Central memory CD4-positive, alpha-beta T cell (primary cell): ENCODE measurements around the gene NCOA3.

Source experiments
- DNase-seq: peaks from one replicate; pipeline ENCODE4 v3.0.0; 2022

Gene NCOA3

GRCh38 chr20:47684306-47685080 is 182.8 kb downstream of the NCOA3 start:
- DNase-seq, result no peak

GRCh38 chr20:47686545-47686944 is 184.9 kb downstream of the NCOA3 start:
- no peak for DNase-seq

- no peak for DNase-seq
Observed at GRCh38 chr20:47687095-47687987, 185.7 kb downstream of the NCOA3 start.

GRCh38 chr20:47688385-47689381 is 187.0 kb downstream of the NCOA3 start:
- DNase-seq, result no peak

- no peak for DNase-seq
Observed at GRCh38 chr20:47689731-47690130, 188.0 kb downstream of the NCOA3 start.

- no peak for DNase-seq
Observed at GRCh38 chr20:47691625-47692024, 189.9 kb downstream of the NCOA3 start.

GRCh38 chr20:47694021-47694818 is 192.5 kb downstream of the NCOA3 start:
- no peak for DNase-seq

GRCh38 chr20:47696856-47697255 is 195.2 kb downstream of the NCOA3 start:
- no peak for DNase-seq

GRCh38 chr20:47698142-47698541 is 196.5 kb downstream of the NCOA3 start:
- DNase-seq, result no peak

- DNase-seq, result no peak
Observed at GRCh38 chr20:47699818-47700217, 198.1 kb downstream of the NCOA3 start.

GRCh38 chr20:47700327-47700726 is 198.6 kb downstream of the NCOA3 start:
- no peak for DNase-seq

- no peak for DNase-seq
Observed at GRCh38 chr20:47701612-47702011, 199.9 kb downstream of the NCOA3 start.

- no peak for DNase-seq
Observed at GRCh38 chr20:47703748-47704147, 202.1 kb downstream of the NCOA3 start.

- no peak for DNase-seq
Observed at GRCh38 chr20:47704746-47705496, 203.2 kb downstream of the NCOA3 start.

GRCh38 chr20:47705497-47705856 is 203.8 kb downstream of the NCOA3 start:
- DNase-seq, result no peak

GRCh38 chr20:47706345-47706744 is 204.7 kb downstream of the NCOA3 start:
- no peak for DNase-seq
